H1 (cell line): ENCODE measurements around the gene NKAPD1. TPM values are rescaled to one million over a fixed set of nuclear protein-coding genes. Genes with fewer than 3 reads are reported as not detected.

Experiments
- CTCF ChIA-PET: fragments of 300-600 bp; sonication (Branson Sonifier 250); formaldehyde crosslinking; loops from one replicate; lab custom pipeline; 2021; ENCODE audit not compliant: partially characterized antibody; lab: Charles Lee
- POLR2A ChIA-PET: fragments of 300-600 bp; sonication (Branson Sonifier 250); formaldehyde crosslinking; loops from one replicate; lab custom pipeline; 2021; ENCODE audit warnings: inconsistent platforms; ENCODE audit not compliant: partially characterized antibody; lab: Charles Lee
- DNase-seq, 2 experiments: peaks; one replicate each; pipeline versions ENCODE4 v3.0.0 to v3.0.0-alpha.2; 2010 to 2022; ENCODE audit warnings: low spot score in 2 of 2, low read depth in 1 of 2, mixed read lengths in 1 of 2
- FAIRE-seq: peaks from 2 replicates; lab custom pipeline; 2011; peaks lifted over from hg19 to GRCh38; lab: Jason Lieb, UNC
- H2AFZ ChIP-seq: 2 replicates; pipeline ENCODE4 v1.8.1; 2012; ENCODE audit warnings: low read length, inconsistent platforms
- H2AK5ac ChIP-seq: 2 replicates; pipeline ENCODE4 v1.6.1; 2013; ENCODE audit warnings: low read depth, low read length
- H2BK120ac ChIP-seq: replicated peaks from 2 replicates; pipeline ENCODE3; 2013; ENCODE audit warnings: low read depth, low read length, inconsistent platforms
- H2BK12ac ChIP-seq: 2 replicates; pipeline ENCODE4 v1.6.1; 2013; ENCODE audit warnings: low read depth, low read length
- H2BK15ac ChIP-seq: 2 replicates; pipeline ENCODE4 v1.6.1; 2013; ENCODE audit warnings: low read length
- H2BK20ac ChIP-seq: 2 replicates; pipeline ENCODE4 v1.6.1; 2013; ENCODE audit warnings: low read length
- H2BK5ac ChIP-seq: 2 replicates; pipeline ENCODE4 v1.6.1; 2013; ENCODE audit warnings: low read depth, low read length
- H3K14ac ChIP-seq: 2 replicates; pipeline ENCODE4 v1.6.1; 2013; ENCODE audit warnings: inconsistent platforms; ENCODE audit not compliant: insufficient read length
- H3K18ac ChIP-seq: 2 replicates; pipeline ENCODE4 v1.6.1; 2013; ENCODE audit warnings: low read length; ENCODE audit errors: extremely low read depth
- H3K23ac ChIP-seq: 2 replicates; pipeline ENCODE4 v1.6.1; 2013; ENCODE audit warnings: inconsistent platforms; ENCODE audit not compliant: insufficient read length
- H3K23me2 ChIP-seq: 2 replicates; pipeline ENCODE4 v1.6.1; 2013; ENCODE audit warnings: low read depth, low read length
- H3K27ac ChIP-seq: 2 replicates; pipeline ENCODE4 v1.6.1; 2011; ENCODE audit warnings: low read depth, low read length, inconsistent platforms
- H3K27me3 ChIP-seq, 4 experiments: replicated peaks in 1 of 4; 1 replicate in 1 of 4; 2 replicates in 3 of 4; pipeline versions ENCODE4 v1.6.1 to v1.8.1; 2011 to 2013; ENCODE audit warnings: low read length in 3 of 4, mild to moderate bottlenecking in 3 of 4, inconsistent platforms in 2 of 4, mixed read lengths in 2 of 4, moderate library complexity in 1 of 4; ENCODE audit not compliant: control insufficient read depth in 3 of 4, insufficient read depth in 3 of 4; ENCODE audit errors: extremely low read depth in 1 of 4
- H3K36me3 ChIP-seq, 4 experiments: 2 replicates each; pipeline versions ENCODE4 v1.6.1 to v1.8.1; 2011 to 2013; ENCODE audit warnings: mild to moderate bottlenecking in 4 of 4, low read length in 3 of 4, moderate library complexity in 2 of 4, control low read depth in 1 of 4, inconsistent platforms in 1 of 4; ENCODE audit not compliant: insufficient read depth in 4 of 4, control insufficient read depth in 2 of 4
- H3K4ac ChIP-seq: replicated peaks from 2 replicates; pipeline ENCODE3; 2013; ENCODE audit warnings: low read length, low read depth, mixed read lengths, inconsistent platforms; ENCODE audit not compliant: insufficient read length
- H3K4me1 ChIP-seq, 4 experiments: replicated peaks in 1 of 4; 1 replicate in 1 of 4; 2 replicates in 3 of 4; pipeline versions ENCODE4 v1.6.1 to v1.8.1; 2011 to 2013; ENCODE audit warnings: low read length in 3 of 4, inconsistent platforms in 2 of 4, mixed read lengths in 1 of 4; ENCODE audit not compliant: insufficient read depth in 4 of 4, control insufficient read depth in 3 of 4
- H3K4me2 ChIP-seq, 2 experiments: 2 replicates each; pipeline versions ENCODE4 v1.6.1 to v1.8.1; 2011 to 2013; ENCODE audit warnings: low read depth in 2 of 2, low read length in 2 of 2, control low read depth in 1 of 2, inconsistent platforms in 1 of 2, mild to moderate bottlenecking in 1 of 2; ENCODE audit not compliant: insufficient read depth in 1 of 2
- H3K4me3 ChIP-seq, 4 experiments: fragments of 200-600, 300-600 bp in 1 of 4; sonication (generic), shearing (Covaris generic), sonication (Bioruptor Twin) in 1 of 4; 2 replicates each; pipeline versions ENCODE4 v1.5.1 to v1.8.1; 2011 to 2016; ENCODE audit warnings: low read length in 4 of 4, low read depth in 3 of 4, control low read depth in 2 of 4, inconsistent platforms in 2 of 4, mild to moderate bottlenecking in 2 of 4, mixed read lengths in 1 of 4, moderate library complexity in 1 of 4; ENCODE audit not compliant: insufficient read depth in 2 of 4; ENCODE audit errors: extremely low read depth in 1 of 4
- H3K56ac ChIP-seq: replicated peaks from 2 replicates; pipeline ENCODE3; 2013; ENCODE audit warnings: low read depth, mild to moderate bottlenecking, mixed read lengths, low read length, inconsistent platforms; ENCODE audit not compliant: insufficient read length
- H3K79me1 ChIP-seq: 2 replicates; pipeline ENCODE4 v1.6.1; 2013; ENCODE audit warnings: low read depth, low read length, control low read depth
- H3K79me2 ChIP-seq, 2 experiments: 2 replicates each; pipeline versions ENCODE4 v1.6.1 to v1.8.1; 2012 to 2013; ENCODE audit warnings: low read length in 2 of 2, mild to moderate bottlenecking in 2 of 2, inconsistent platforms in 1 of 2; ENCODE audit not compliant: insufficient read depth in 2 of 2, control insufficient read depth in 1 of 2
- H3K9ac ChIP-seq, 4 experiments: replicated peaks in 1 of 4; 1 replicate in 1 of 4; 2 replicates in 3 of 4; pipeline versions ENCODE4 v1.6.1 to v1.8.1; 2011 to 2013; ENCODE audit warnings: low read depth in 3 of 4, low read length in 3 of 4, control low read depth in 2 of 4, mild to moderate bottlenecking in 2 of 4, moderate library complexity in 2 of 4, inconsistent platforms in 1 of 4; ENCODE audit errors: extremely low read depth in 1 of 4
- H3K9me3 ChIP-seq, 2 experiments: 2 replicates each; pipeline versions ENCODE4 v1.6.1 to v1.8.1; 2012 to 2013; ENCODE audit warnings: mild to moderate bottlenecking in 2 of 2, moderate library complexity in 2 of 2, control low read depth in 1 of 2, inconsistent platforms in 1 of 2, low read depth in 1 of 2, low read length in 1 of 2, mixed read lengths in 1 of 2; ENCODE audit not compliant: insufficient read depth in 2 of 2
- H4K20me1 ChIP-seq, 2 experiments: replicated peaks in 1 of 2; 2 replicates each; pipeline versions ENCODE3 to v1.8.1; 2011 to 2013; ENCODE audit warnings: inconsistent platforms in 2 of 2, low read length in 2 of 2, mild to moderate bottlenecking in 1 of 2; ENCODE audit not compliant: insufficient read depth in 2 of 2, control insufficient read depth in 1 of 2
- H4K5ac ChIP-seq: 2 replicates; pipeline ENCODE4 v1.6.1; 2013; ENCODE audit warnings: low read length, low read depth, mixed read lengths, inconsistent platforms; ENCODE audit not compliant: insufficient read length
- H4K8ac ChIP-seq: 2 replicates; pipeline ENCODE4 v1.8.0; 2013; ENCODE audit warnings: mild to moderate bottlenecking, moderate library complexity, low read length, inconsistent platforms; ENCODE audit not compliant: insufficient read depth; ENCODE audit errors: extremely low read depth
- H4K91ac ChIP-seq: replicated peaks from 2 replicates; pipeline ENCODE3; 2013; ENCODE audit warnings: low read length, mixed read lengths, inconsistent platforms; ENCODE audit not compliant: insufficient read length
- CBX8 ChIP-seq: fragments of 300-800, 300-1000 bp; sonication (generic); IDR thresholded peaks from 2 replicates; pipeline ENCODE4 v1.7.1; 2016; ENCODE audit warnings: low read depth, low read length, borderline replicate concordance
- CEBPB ChIP-seq: IDR thresholded peaks from 2 replicates; pipeline ENCODE4 v1.6.1; 2012; ENCODE audit warnings: low read depth, low read length
- CREB1 ChIP-seq: IDR thresholded peaks from 2 replicates; pipeline ENCODE4 v1.6.1; 2012; ENCODE audit warnings: inconsistent platforms
- RNF2 ChIP-seq: fragments of 200-900, 300-1000 bp; sonication (generic); IDR thresholded peaks from 2 replicates; pipeline ENCODE4 v1.7.1; 2016; ENCODE audit warnings: borderline replicate concordance, low read depth, mild to moderate bottlenecking, antibody characterized with exemption, low read length; ENCODE audit not compliant: poor library complexity, severe bottlenecking; ENCODE audit errors: missing control alignments
- SP1 ChIP-seq: IDR thresholded peaks from 2 replicates; pipeline ENCODE4 v1.6.1; 2011; ENCODE audit warnings: low read depth, low read length
- WGBS, 2 experiments: shearing (Covaris generic) in 1 of 2; methylation state at CpG; one replicate each; pipeline versions ENCODE4 v1.1.6 to v1.1.7; 2013 to 2015; ENCODE audit warnings: low lambda C conversion rate in 2 of 2, mixed read lengths in 2 of 2, inconsistent platforms in 1 of 2, low coverage in 1 of 2, missing lambda C conversion rate in 1 of 2; ENCODE audit not compliant: insufficient replicate concordance in 2 of 2, insufficient coverage in 1 of 2, insufficient read length in 1 of 2; ENCODE audit errors: extremely low coverage in 1 of 2, missing lambda C conversion rate in 1 of 2; 5-methylcytosine and 5-hydroxymethylcytosine counted together
- polyA plus RNA-seq, 7 experiments: library from polyadenylated mRNA; depleted of rRNA in 3 of 7; stranded (reverse) in 5 of 7; unstranded in 2 of 7; fragments of >200 nt in 5 of 7; fragments of 200-250 nt in 2 of 7; gene quantifications; 1 replicate in 5 of 7; 2 replicates in 1 of 7; 4 replicates in 1 of 7; pipeline versions ENCODE4 v1.2.1 to v1.2.3, GENCODE V29; 2011 to 2013; ENCODE audit warnings: missing spikeins in 2 of 7, mixed read lengths in 2 of 7
- total RNA-seq: library from RNA; stranded (reverse); fragmentation: NEBNext Ultra II Directional; extraction: Animal tissue kit (Norgen Biotek cat#: 25700); gene quantifications from 2 replicates; pipeline ENCODE4 v1.2.1, GENCODE V29; 2021

NKAPD1 gene
- total and polyA plus RNA-seq, 2 of the 8 experiments (the other 6 are each of a cell fraction or from before 2014, with no cell fraction given): 6.7 to 16.7 TPM

GRCh38 chr11:112058103-112058502 lies 16.0 kb upstream of the NKAPD1 start:
- no peaks in the 10 kb centered on the region for H3K79me2 ChIP-seq
- H3K23ac ChIP-seq: no peak overlapping the region
- TF ChIP-seq SP1: no peak
- no peak for TF ChIP-seq CBX8
- TF ChIP-seq RNF2: no peak
- TF ChIP-seq CEBPB: no peak
- TF ChIP-seq CREB1: no peak
- 95% methylated on average over 1 of the region's 1 CpG; no CpG with 5 or more reads in 1 of the 2 experiments for WGBS, 2 experiments
- H3K9me3 ChIP-seq: no peaks in the 10 kb centered on the region
- H2AFZ ChIP-seq: no peak overlapping the region
- no peak overlapping the region for H2BK12ac ChIP-seq
- H3K36me3 ChIP-seq: peaks cover 5 to 61% (median 33%) of the 10 kb centered on the region in 4 experiments
- DNase-seq (no peak), FAIRE-seq (no peak)
- no peak overlapping the region for H3K4me3 ChIP-seq
- H3K14ac ChIP-seq: no peak overlapping the region
- H2BK15ac ChIP-seq: no peak overlapping the region
- H3K56ac ChIP-seq: no peak overlapping the region
- no peaks in the 10 kb centered on the region for H3K4me1 ChIP-seq
- POLR2A ChIA-PET: no interaction called here
- no peak overlapping the region for H2AK5ac ChIP-seq
- H2BK20ac ChIP-seq: no peak overlapping the region
- H3K79me1 ChIP-seq: no peaks in the 10 kb centered on the region
- no peak overlapping the region for H3K27ac ChIP-seq
- H3K9ac ChIP-seq: no peak overlapping the region
- H2BK120ac ChIP-seq: no peak overlapping the region
- H4K8ac ChIP-seq: no peak overlapping the region
- no peak overlapping the region for H3K4me2 ChIP-seq
- no peak overlapping the region for H4K5ac ChIP-seq
- no peaks in the 10 kb centered on the region for H3K23me2 ChIP-seq
- H3K18ac ChIP-seq: no peak overlapping the region
- CTCF ChIA-PET: interaction anchor here (0.6 kb wide), 1 partner anchor 14 kb away, joined by 3 read pairs; no protein-coding TSS in a partner anchor
- no peak overlapping the region for H3K4ac ChIP-seq
- H2BK5ac ChIP-seq: no peak overlapping the region
- no peak overlapping the region for H4K91ac ChIP-seq
- H4K20me1 ChIP-seq: no peaks in the 10 kb centered on the region
- no peaks in the 10 kb centered on the region for H3K27me3 ChIP-seq
